ENCODE data around the gene GRIP1. TPM values are rescaled to one million over a fixed set of nuclear protein-coding genes. Genes with fewer than 3 reads are reported as not detected.

GRIP1 gene
- total RNA-seq, 1 experiment from 2014 or later = 22.5 TPM

- H3K27me3 Mint-ChIP-seq (ENCODE audit: low read depth) = no peaks in the 10 kb centered on the region
- TF ChIP-seq, protein P1, sequence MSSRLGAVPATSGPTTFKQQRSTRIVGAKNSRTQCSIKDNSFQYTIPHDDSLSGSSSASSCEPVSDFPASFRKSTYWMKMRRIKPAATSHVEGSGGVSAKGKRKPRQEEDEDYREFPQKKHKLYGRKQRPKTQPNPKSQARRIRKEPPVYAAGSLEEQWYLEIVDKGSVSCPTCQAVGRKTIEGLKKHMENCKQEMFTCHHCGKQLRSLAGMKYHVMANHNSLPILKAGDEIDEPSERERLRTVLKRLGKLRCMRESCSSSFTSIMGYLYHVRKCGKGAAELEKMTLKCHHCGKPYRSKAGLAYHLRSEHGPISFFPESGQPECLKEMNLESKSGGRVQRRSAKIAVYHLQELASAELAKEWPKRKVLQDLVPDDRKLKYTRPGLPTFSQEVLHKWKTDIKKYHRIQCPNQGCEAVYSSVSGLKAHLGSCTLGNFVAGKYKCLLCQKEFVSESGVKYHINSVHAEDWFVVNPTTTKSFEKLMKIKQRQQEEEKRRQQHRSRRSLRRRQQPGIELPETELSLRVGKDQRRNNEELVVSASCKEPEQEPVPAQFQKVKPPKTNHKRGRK (CRISPR knock-in tag; IDR thresholded peaks at IDR 0.05; ENCODE audit: borderline replicate concordance) = no peak
- TF ChIP-seq ZNF138 (CRISPR knock-in tag; conservative IDR thresholded peaks at IDR 0.05) (no peak), CREM (CRISPR knock-in tag; IDR thresholded peaks at IDR 0.05) (no peak), ZNF219 (CRISPR knock-in tag; IDR thresholded peaks at IDR 0.05; ENCODE audit: borderline replicate concordance) (no peak), FOXJ3 (CRISPR knock-in tag; IDR thresholded peaks at IDR 0.05; ENCODE audit: borderline replicate concordance) (no peak), MXD4 (CRISPR knock-in tag; IDR thresholded peaks at IDR 0.05; ENCODE audit: borderline replicate concordance) (no peak), TEAD4 (CRISPR knock-in tag; IDR thresholded peaks at IDR 0.05) (no peak), JUN (CRISPR knock-in tag; IDR thresholded peaks at IDR 0.05) (no peak), ATF3 (CRISPR knock-in tag; conservative IDR thresholded peaks at IDR 0.05) (no peak), E2F1 (CRISPR knock-in tag; IDR thresholded peaks at IDR 0.05) (no peak), PRDM15 (CRISPR knock-in tag; IDR thresholded peaks at IDR 0.05) (no peak), STAT6 (CRISPR knock-in tag; conservative IDR thresholded peaks at IDR 0.05; ENCODE audit: low read depth) (no peak)
- TF ChIP-seq, protein P2, sequence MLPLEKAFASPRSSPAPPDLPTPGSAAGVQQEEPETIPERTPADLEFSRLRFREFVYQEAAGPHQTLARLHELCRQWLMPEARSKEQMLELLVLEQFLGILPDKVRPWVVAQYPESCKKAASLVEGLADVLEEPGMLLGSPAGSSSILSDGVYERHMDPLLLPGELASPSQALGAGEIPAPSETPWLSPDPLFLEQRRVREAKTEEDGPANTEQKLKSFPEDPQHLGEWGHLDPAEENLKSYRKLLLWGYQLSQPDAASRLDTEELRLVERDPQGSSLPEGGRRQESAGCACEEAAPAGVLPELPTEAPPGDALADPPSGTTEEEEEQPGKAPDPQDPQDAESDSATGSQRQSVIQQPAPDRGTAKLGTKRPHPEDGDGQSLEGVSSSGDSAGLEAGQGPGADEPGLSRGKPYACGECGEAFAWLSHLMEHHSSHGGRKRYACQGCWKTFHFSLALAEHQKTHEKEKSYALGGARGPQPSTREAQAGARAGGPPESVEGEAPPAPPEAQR (CRISPR knock-in tag; IDR thresholded peaks at IDR 0.05) = no peak
- TF ChIP-seq, protein P3, sequence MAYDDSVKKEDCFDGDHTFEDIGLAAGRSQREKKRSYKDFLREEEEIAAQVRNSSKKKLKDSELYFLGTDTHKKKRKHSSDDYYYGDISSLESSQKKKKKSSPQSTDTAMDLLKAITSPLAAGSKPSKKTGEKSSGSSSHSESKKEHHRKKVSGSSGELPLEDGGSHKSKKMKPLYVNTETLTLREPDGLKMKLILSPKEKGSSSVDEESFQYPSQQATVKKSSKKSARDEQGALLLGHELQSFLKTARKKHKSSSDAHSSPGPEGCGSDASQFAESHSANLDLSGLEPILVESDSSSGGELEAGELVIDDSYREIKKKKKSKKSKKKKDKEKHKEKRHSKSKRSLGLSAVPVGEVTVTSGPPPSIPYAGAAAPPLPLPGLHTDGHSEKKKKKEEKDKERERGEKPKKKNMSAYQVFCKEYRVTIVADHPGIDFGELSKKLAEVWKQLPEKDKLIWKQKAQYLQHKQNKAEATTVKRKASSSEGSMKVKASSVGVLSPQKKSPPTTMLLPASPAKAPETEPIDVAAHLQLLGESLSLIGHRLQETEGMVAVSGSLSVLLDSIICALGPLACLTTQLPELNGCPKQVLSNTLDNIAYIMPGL (CRISPR knock-in tag; IDR thresholded peaks at IDR 0.05) = no peak
- CTCF ChIA-PET = interaction anchor here (0.8 to 1.2 kb wide), 2 partner anchors 203 to 286 kb away, joined by 3 to 7 read pairs; no protein-coding TSS in a partner anchor
- peaks cover 35% of the 10 kb centered on the region for H3K9me3 Mint-ChIP-seq
- no peak overlapping the region for H3K27ac Mint-ChIP-seq
- peaks cover 7% of the 10 kb centered on the region; the same call in 1 of the 2 replicates for H3K4me1 Mint-ChIP-seq
- DNase-seq (ENCODE audit: low spot score) = no peak
- no peak overlapping the region for H3K4me3 Mint-ChIP-seq
- ATAC-seq = no peak
- H3K36me3 Mint-ChIP-seq = no peaks in the 10 kb centered on the region; the same call in 1 of the 2 replicates
- POLR2A ChIA-PET = no interaction called here
Measured at GRCh38 chr12:66555113-66555512, 123.8 kb downstream of the GRIP1 start.

Measured in WTC11 (cell line).